Superior temporal gyrus (tissue), 1 donor: ENCODE data around the gene MCTS1.
"Not testable (repeated sequence)": the region's sequence is repeated elsewhere in the genome, so short reads cannot be mapped to it uniquely, and the experiment has no call there.

Experiments used
- DNase-seq: peaks from one replicate; pipeline ENCODE4 v3.0.0-alpha.2; 2016; ENCODE audit errors: extremely low spot score

MCTS1 gene

GRCh38 chrX:120629667-120630537 is 26.0 kb downstream of the MCTS1 start, which contains the start of gene C1GALT1C1:
Gene C1GALT1C1, minus strand, starts transcription at chrX:120630054. Its CDS starts 2,888 bp downstream, at chrX:120627166.
- DNase-seq = peak; percentile 82

GRCh38 chrX:120638619-120639018 is 34.7 kb downstream of the MCTS1 start:
- no peak for DNase-seq

- no peak for DNase-seq
Observed at GRCh38 chrX:120642871-120643270, 39.0 kb downstream of the MCTS1 start.

GRCh38 chrX:120647127-120647526 is 43.2 kb downstream of the MCTS1 start:
- DNase-seq = no peak

GRCh38 chrX:120652256-120652655 is 48.4 kb downstream of the MCTS1 start:
- not testable (repeated sequence) for DNase-seq

- no peak for DNase-seq
Observed at GRCh38 chrX:120653000-120653399, 49.1 kb downstream of the MCTS1 start.

- DNase-seq = no peak
Observed at GRCh38 chrX:120660637-120661036, 56.7 kb downstream of the MCTS1 start.
